OCI-LY3 (cell line): ENCODE data around the gene RAI1.
A peak's percentile ranks its signal among the peaks of the same experiment; 100 is the strongest.

ENCODE experiments used
- H2AFZ ChIP-seq: fragments of 200-600, 300-600 bp; shearing (Covaris generic); 2 replicates; pipeline ENCODE4 v1.6.0; 2014; ENCODE audit warnings: antibody characterized with exemption, low read depth, low read length
- H3K27ac ChIP-seq: fragments of 200-600, 300-600 bp; sonication (generic); 2 replicates; pipeline ENCODE4 v1.5.1; 2014; ENCODE audit warnings: mild to moderate bottlenecking, low read length, moderate library complexity, mixed read lengths
- H3K27me3 ChIP-seq: fragments of 200-600, 300-600 bp; sonication (generic); 2 replicates; pipeline ENCODE4 v1.6.1; 2014; ENCODE audit warnings: low read depth, low read length, mixed read lengths
- H3K36me3 ChIP-seq: fragments of 200-600, 300-600 bp; sonication (generic); replicated peaks from 2 replicates; pipeline ENCODE3; 2014; ENCODE audit warnings: low read depth, low read length, mixed read lengths
- H3K4me1 ChIP-seq: fragments of 300-600, 200-600 bp; sonication (generic); 2 replicates; pipeline ENCODE4 v1.6.1; 2014; ENCODE audit warnings: low read length, mixed read lengths
- H3K4me2 ChIP-seq: fragments of 200-600, 300-600 bp; sonication (generic); 2 replicates; pipeline ENCODE4 v1.6.1; 2014; ENCODE audit warnings: low read length, mixed read lengths
- H3K4me3 ChIP-seq: fragments of 300-600, 200-600 bp; sonication (generic); 2 replicates; pipeline ENCODE4 v1.5.1; 2014; ENCODE audit warnings: antibody characterized with exemption, mild to moderate bottlenecking, low read length, moderate library complexity
- H3K79me2 ChIP-seq: fragments of 300-600, 200-600 bp; shearing (Covaris generic); 2 replicates; pipeline ENCODE4 v1.6.1; 2014; ENCODE audit warnings: mild to moderate bottlenecking, low read length, mixed read lengths
- H3K9ac ChIP-seq: fragments of 300-600, 200-600 bp; shearing (Covaris generic); 2 replicates; pipeline ENCODE4 v1.6.0; 2014; ENCODE audit warnings: mild to moderate bottlenecking, low read length, moderate library complexity
- H3K9me3 ChIP-seq: fragments of 200-600, 300-600 bp; shearing (Covaris generic); 2 replicates; pipeline ENCODE4 v1.6.1; 2014; ENCODE audit warnings: low read length, mixed read lengths; ENCODE audit not compliant: insufficient read depth
- H4K20me1 ChIP-seq: fragments of 200-600, 300-600 bp; sonication (generic); 2 replicates; pipeline ENCODE4 v1.6.1; 2016; ENCODE audit warnings: low read length, mixed read lengths; ENCODE audit not compliant: insufficient read depth
- CTCF ChIP-seq: fragments of 200-600, 300-600 bp; sonication (generic); IDR thresholded peaks from 2 replicates; pipeline ENCODE4 v1.5.1; 2014; ENCODE audit warnings: antibody characterized with exemption, low read length, low read depth
- EZH2phosphoT487 ChIP-seq: fragments of 200-600 bp; shearing (Covaris generic); IDR thresholded peaks from 2 replicates; pipeline ENCODE4 v1.6.1; 2018; ENCODE audit warnings: antibody characterized with exemption, mixed run types, low read depth

RAI1 gene

GRCh38 chr17:17782523-17783115 lies 101.4 kb downstream of the RAI1 start:
- no peak overlapping the region for H2AFZ ChIP-seq
- no peaks in the 10 kb centered on the region for H3K79me2 ChIP-seq
- peak overlapping the region; percentile 65 for H3K4me2 ChIP-seq
- no peaks in the 10 kb centered on the region for H3K27me3 ChIP-seq
- H3K9me3 ChIP-seq = no peaks in the 10 kb centered on the region
- H3K4me3 ChIP-seq = peak overlapping the region; percentile 69
- H3K27ac ChIP-seq = no peak overlapping the region
- no peak for TF ChIP-seq EZH2phosphoT487
- TF ChIP-seq CTCF = no peak
- peaks cover 8% of the 10 kb centered on the region; the same call in 1 of the 2 replicates for H4K20me1 ChIP-seq
- no peaks in the 10 kb centered on the region for H3K4me1 ChIP-seq
- H3K9ac ChIP-seq = no peak overlapping the region
- H3K36me3 ChIP-seq = no peaks in the 10 kb centered on the region

DNA sequence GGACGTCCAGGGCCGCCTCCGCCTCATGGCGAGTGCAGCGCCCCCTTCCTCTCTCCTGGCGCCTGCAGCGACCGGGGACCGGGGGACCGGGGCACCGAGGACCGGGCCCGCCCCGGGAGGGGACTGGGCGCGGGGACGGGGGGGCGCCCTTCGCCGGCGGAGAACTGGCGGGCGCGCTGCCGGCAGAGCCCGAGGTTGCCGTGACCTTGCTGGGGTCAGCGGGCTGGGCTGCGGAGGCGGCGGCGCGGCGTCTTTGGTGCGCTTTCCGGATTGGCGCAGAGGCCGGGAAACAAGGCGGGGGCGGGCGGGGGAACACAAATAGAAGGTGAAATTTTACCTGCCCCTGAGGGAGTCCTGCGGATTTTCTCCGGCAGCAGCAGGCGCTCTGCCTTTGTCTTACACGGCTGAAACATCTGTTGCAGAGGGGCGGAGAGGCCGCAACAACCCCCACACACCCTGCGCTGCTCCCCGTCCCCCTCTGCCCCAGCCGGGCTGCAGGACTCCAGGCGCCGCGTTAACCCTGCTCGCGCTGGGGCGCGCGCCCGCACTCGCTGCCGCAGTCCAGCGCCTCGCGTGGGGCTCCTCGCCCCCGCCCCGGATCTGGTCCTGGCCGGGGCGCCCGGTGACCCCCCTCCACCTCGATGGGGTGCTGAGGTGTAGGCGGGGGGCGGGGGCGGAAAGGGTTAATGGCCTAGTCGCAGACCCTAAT lies 102.0 kb downstream of the RAI1 start:
- Histone ChIP-seq H3K79me2 (no peaks in the 10 kb centered on the region), H2AFZ (no peak overlapping the region), H3K27ac (no peak overlapping the region), H3K36me3 (no peaks in the 10 kb centered on the region), H3K4me3 (peak overlapping the region; percentile 69), H3K27me3 (no peaks in the 10 kb centered on the region), H4K20me1 (peaks cover 8% of the 10 kb centered on the region; the same call in 1 of the 2 replicates), H3K9ac (no peak overlapping the region), H3K9me3 (no peaks in the 10 kb centered on the region), H3K4me1 (no peaks in the 10 kb centered on the region), H3K4me2 (peak overlapping the region; percentile 65)
- TF ChIP-seq CTCF = peak; percentile 15; the same call in 1 of the 2 replicates
- TF ChIP-seq EZH2phosphoT487 = no peak

DNA sequence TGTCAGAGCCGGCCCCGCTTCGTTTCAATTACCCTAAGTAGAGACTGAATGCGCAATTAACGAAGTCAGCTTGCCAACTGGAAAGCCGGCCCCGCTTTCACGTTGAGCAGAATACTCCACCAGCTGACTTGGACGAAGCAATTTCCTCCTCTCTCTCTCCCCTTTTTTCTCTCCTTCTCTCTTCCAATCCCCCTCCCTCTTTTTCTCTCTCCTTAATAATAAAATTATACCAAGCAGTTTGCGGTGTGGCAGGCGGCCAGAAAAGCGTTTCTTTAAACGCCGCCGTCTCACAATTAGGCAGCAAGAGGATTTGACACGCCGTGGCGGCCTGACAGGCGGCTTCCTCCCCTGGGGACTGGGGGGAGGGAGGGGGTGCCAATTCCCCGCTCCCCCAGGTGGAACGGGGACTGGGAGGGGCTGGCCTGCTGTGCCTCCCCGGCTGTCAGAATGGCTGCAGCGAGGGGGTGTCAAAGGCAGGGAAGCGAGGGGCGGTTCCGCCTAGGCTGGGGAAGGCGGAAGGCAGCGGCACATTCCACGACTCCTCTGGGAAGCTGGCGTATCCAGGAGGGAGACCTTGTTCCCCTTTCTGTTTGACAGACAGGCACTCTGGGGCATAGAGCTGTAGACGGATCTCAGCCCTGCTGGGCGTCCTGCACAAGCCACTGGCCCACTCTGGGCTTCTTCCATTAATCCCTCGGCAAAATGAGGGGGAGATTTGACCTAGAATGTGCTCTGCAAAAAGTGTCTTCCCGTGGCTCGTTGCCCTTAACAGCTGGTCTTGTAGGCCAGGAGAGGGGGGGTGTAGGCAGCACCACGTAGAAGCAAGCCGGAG lies 102.8 kb downstream of the RAI1 start:
- H4K20me1 ChIP-seq = peaks cover 8% of the 10 kb centered on the region; the same call in 1 of the 2 replicates
- peak overlapping the region; percentile 65 for H3K4me2 ChIP-seq
- no peaks in the 10 kb centered on the region for H3K79me2 ChIP-seq
- H2AFZ ChIP-seq = no peak overlapping the region
- no peak overlapping the region for H3K9ac ChIP-seq
- TF ChIP-seq CTCF (no peak), EZH2phosphoT487 (no peak)
- H3K36me3 ChIP-seq = no peaks in the 10 kb centered on the region
- no peaks in the 10 kb centered on the region for H3K27me3 ChIP-seq
- peak overlapping the region; percentile 69 for H3K4me3 ChIP-seq
- H3K4me1 ChIP-seq = no peaks in the 10 kb centered on the region
- H3K9me3 ChIP-seq = no peaks in the 10 kb centered on the region
- no peak overlapping the region for H3K27ac ChIP-seq
